CD14-positive monocyte (primary cell): Measurements from ENCODE around the gene PXDN. TPM values are rescaled to one million over a fixed set of nuclear protein-coding genes. Genes with fewer than 3 reads are reported as not detected.

Experiments used
- DNase-seq, 3 donors: peaks; one replicate each; pipeline ENCODE4 v3.0.0-alpha.2; 2011 to 2022
- H2AFZ ChIP-seq: 2 replicates; pipeline ENCODE4 v1.6.0; 2012; ENCODE audit warnings: mild to moderate bottlenecking, low read depth, low read length, inconsistent platforms; ENCODE audit not compliant: insufficient read depth, poor library complexity, severe bottlenecking
- H3K27ac ChIP-seq, 2 donors: 1 replicate in 1 of 2; 2 replicates in 1 of 2; pipeline ENCODE4 v1.5.1; 2012 to 2013; ENCODE audit warnings: low read length in 2 of 2, control low read depth in 1 of 2, inconsistent platforms in 1 of 2, low read depth in 1 of 2, mild to moderate bottlenecking in 1 of 2
- H3K27me3 ChIP-seq, 2 donors: one replicate each; pipeline versions ENCODE4 v1.6.0 to v1.6.1; 2011 to 2013; ENCODE audit warnings: low read length in 2 of 2; ENCODE audit not compliant: control insufficient read depth in 2 of 2, insufficient read depth in 2 of 2
- H3K36me3 ChIP-seq, 2 donors: replicated peaks in 1 of 2; 1 replicate in 1 of 2; 2 replicates in 1 of 2; pipeline versions ENCODE4 v1.5.1 to v1.6.1; 2012 to 2013; ENCODE audit warnings: low read length in 2 of 2, control low read depth in 1 of 2, inconsistent platforms in 1 of 2, mild to moderate bottlenecking in 1 of 2; ENCODE audit not compliant: insufficient read depth in 2 of 2, control insufficient read depth in 1 of 2
- H3K4me1 ChIP-seq, 2 donors: 1 replicate in 1 of 2; 2 replicates in 1 of 2; pipeline versions ENCODE4 v1.5.1 to v1.6.1; 2012 to 2013; ENCODE audit warnings: low read length in 2 of 2, control low read depth in 1 of 2, inconsistent platforms in 1 of 2, mild to moderate bottlenecking in 1 of 2, moderate library complexity in 1 of 2; ENCODE audit not compliant: insufficient read depth in 2 of 2, control insufficient read depth in 1 of 2
- H3K4me2 ChIP-seq: replicated peaks from 2 replicates; pipeline ENCODE3; 2012; ENCODE audit warnings: low read length, moderate library complexity, mild to moderate bottlenecking; ENCODE audit not compliant: poor library complexity, severe bottlenecking; ENCODE audit errors: extremely low read depth
- H3K4me3 ChIP-seq, 3 experiments: fragments of 200-600 bp in 1 of 3; sonication (generic) in 1 of 3; replicated peaks in 1 of 3; 1 replicate in 2 of 3; 2 replicates in 1 of 3; pipeline ENCODE4 v1.5.1; 2011 to 2013; ENCODE audit warnings: low read length in 3 of 3, mild to moderate bottlenecking in 3 of 3, control low read depth in 2 of 3, low read depth in 2 of 3, inconsistent platforms in 1 of 3, moderate library complexity in 1 of 3
- H3K79me2 ChIP-seq: 2 replicates; pipeline ENCODE4 v1.6.0; 2012; ENCODE audit warnings: mild to moderate bottlenecking, control low read depth, inconsistent platforms, low read length, moderate library complexity; ENCODE audit not compliant: insufficient read depth
- H3K9ac ChIP-seq: 2 replicates; pipeline ENCODE4 v1.6.0; 2017; ENCODE audit warnings: low read length, mild to moderate bottlenecking; ENCODE audit not compliant: insufficient read depth, poor library complexity, severe bottlenecking
- H3K9me3 ChIP-seq, 2 donors: replicated peaks in 1 of 2; 1 replicate in 1 of 2; 2 replicates in 1 of 2; pipeline versions ENCODE4 v1.5.1 to v1.6.1; 2012 to 2013; ENCODE audit warnings: low read length in 2 of 2, control low read depth in 1 of 2; ENCODE audit not compliant: control insufficient read depth in 1 of 2, insufficient read depth in 1 of 2
- H4K20me1 ChIP-seq: 2 replicates; pipeline ENCODE4 v1.6.0; 2012; ENCODE audit warnings: mild to moderate bottlenecking, low read length, control low read depth, moderate library complexity; ENCODE audit not compliant: insufficient read depth
- H3K27ac Mint-ChIP-seq, 7 donors: one replicate each; pipeline ENCODE4 v1.8.0; 2020; ENCODE audit warnings: mild to moderate bottlenecking in 7 of 7, mixed read lengths in 7 of 7, moderate library complexity in 6 of 7, inconsistent platforms in 2 of 7
- H3K27me3 Mint-ChIP-seq, 3 donors: one replicate each; pipeline ENCODE4 v1.8.0; 2021 to 2022; ENCODE audit warnings: low read depth in 3 of 3, mild to moderate bottlenecking in 3 of 3, mixed read lengths in 3 of 3, moderate library complexity in 3 of 3, inconsistent platforms in 1 of 3
- H3K36me3 Mint-ChIP-seq, 2 donors: one replicate each; pipeline ENCODE4 v1.8.0; 2020; ENCODE audit warnings: mixed read lengths in 2 of 2, inconsistent platforms in 1 of 2, mild to moderate bottlenecking in 1 of 2
- H3K4me1 Mint-ChIP-seq: one replicate; pipeline ENCODE4 v1.8.0; 2020; ENCODE audit warnings: mild to moderate bottlenecking, mixed read lengths
- H3K4me3 Mint-ChIP-seq, 2 donors: one replicate each; pipeline ENCODE4 v1.8.0; 2020; ENCODE audit warnings: mild to moderate bottlenecking in 2 of 2, mixed read lengths in 2 of 2, moderate library complexity in 1 of 2
- H3K9me3 Mint-ChIP-seq, 7 donors: one replicate each; pipeline ENCODE4 v1.8.0; 2020 to 2022; ENCODE audit warnings: mixed read lengths in 7 of 7, mild to moderate bottlenecking in 6 of 7, moderate library complexity in 6 of 7, inconsistent platforms in 2 of 7
- CTCF ChIP-seq: fragments of 200-600 bp; IDR thresholded peaks from one replicate; pipeline ENCODE4 v1.8.0; 2022; ENCODE audit warnings: antibody characterized with exemption, mild to moderate bottlenecking
- WGBS: methylation state at CpG from one replicate; pipeline ENCODE4 v1.1.5; 2013; ENCODE audit warnings: missing lambda C conversion rate; ENCODE audit not compliant: insufficient coverage; 5-methylcytosine and 5-hydroxymethylcytosine counted together
- intact Hi-C, 2 donors: fragments of 100-400 bp; cut with micrococcal nuclease; formaldehyde crosslinking; loops; one replicate each; pipeline versions ENCODE4 v1.15.0 to v1.15.1; 2023
- polyA plus RNA-seq, 3 donors: library from polyadenylated mRNA; depleted of rRNA in 1 of 3; unstranded in 2 of 3; stranded (reverse) in 1 of 3; fragments of 300-500 nt in 2 of 3; fragments of >200 nt in 1 of 3; fragmentation: Illumina TruSeq in 2 of 3; gene quantifications; 1 replicate in 2 of 3; 2 replicates in 1 of 3; pipeline ENCODE4 v1.2.3, GENCODE V29; 2012 to 2021

The PXDN gene
- polyA plus RNA-seq, 3 donors: not detected

- Mint-ChIP-seq H3K4me3 (no peak overlapping the region), H3K9me3 (peaks cover 0 to 10% (median 3%) of the 10 kb centered on the region in 7 donors), H3K27me3 (no peaks in the 10 kb centered on the region), H3K4me1 (no peaks in the 10 kb centered on the region), H3K36me3 (no peaks in the 10 kb centered on the region), H3K27ac (no peak overlapping the region)
- no peaks in the 10 kb centered on the region for H3K79me2 ChIP-seq
- no peak overlapping the region for H2AFZ ChIP-seq
- H3K36me3 ChIP-seq: no peaks in the 10 kb centered on the region
- no peak overlapping the region for H3K4me3 ChIP-seq
- no peaks in the 10 kb centered on the region for H3K9me3 ChIP-seq
- no peak for DNase-seq
- H3K4me1 ChIP-seq: no peaks in the 10 kb centered on the region
- WGBS: 95% methylated on average over 10 of the region's 16 CpGs
- no peak overlapping the region for H3K27ac ChIP-seq
- no peaks in the 10 kb centered on the region for H3K27me3 ChIP-seq
- H4K20me1 ChIP-seq: no peaks in the 10 kb centered on the region
- intact Hi-C loops: no loop called here
- no peak overlapping the region for H3K4me2 ChIP-seq
- no peak for TF ChIP-seq CTCF
- H3K9ac ChIP-seq: no peak overlapping the region
These were observed 22.3 kb downstream of the PXDN start for GRCh38 chr2:1721706-1722646.

- intact Hi-C loops: no loop called here
- H3K27me3 ChIP-seq: no peaks in the 10 kb centered on the region
- no peak overlapping the region for H3K27ac ChIP-seq
- DNase-seq: no peak
- no peak overlapping the region for H3K9ac ChIP-seq
- no peak overlapping the region for H2AFZ ChIP-seq
- H3K36me3 ChIP-seq: no peaks in the 10 kb centered on the region
- no peak overlapping the region for H3K4me3 ChIP-seq
- peaks cover 0 to 4% (median 0%) of the 10 kb centered on the region in 3 donors for H3K27me3 Mint-ChIP-seq
- H3K4me3 Mint-ChIP-seq: no peak overlapping the region
- 98% methylated on average over 23 of the region's 23 CpGs for WGBS
- H4K20me1 ChIP-seq: no peaks in the 10 kb centered on the region
- TF ChIP-seq CTCF: no peak
- no peak overlapping the region for H3K4me2 ChIP-seq
- H3K27ac Mint-ChIP-seq: no peak overlapping the region
- H3K9me3 Mint-ChIP-seq: peaks cover 0 to 10% (median 3%) of the 10 kb centered on the region in 7 donors
- H3K4me1 ChIP-seq: no peaks in the 10 kb centered on the region
- no peaks in the 10 kb centered on the region for H3K36me3 Mint-ChIP-seq
- H3K79me2 ChIP-seq: no peaks in the 10 kb centered on the region
- H3K9me3 ChIP-seq: no peaks in the 10 kb centered on the region
- no peaks in the 10 kb centered on the region for H3K4me1 Mint-ChIP-seq
These were observed 25.7 kb downstream of the PXDN start for GRCh38 chr2:1718339-1719220.
